Ovary (tissue), 9 donors: ENCODE measurements around the gene NLRC5. TPM values are rescaled to one million over a fixed set of nuclear protein-coding genes. Genes with fewer than 3 reads are reported as not detected.

Experiments
- DNase-seq, 5 donors: peaks; one replicate each; pipeline ENCODE4 v3.0.0-alpha.2; 2019 to 2020
- H3K27ac ChIP-seq, 2 donors: fragments of 200-600 bp; one replicate each; pipeline versions ENCODE4 v1.5.1 to v1.8.0; 2019 to 2022
- H3K27me3 ChIP-seq: fragments of 200-600 bp; one replicate; pipeline ENCODE4 v1.8.0; 2022
- H3K36me3 ChIP-seq: fragments of 200-600 bp; sonication (generic); one replicate; pipeline ENCODE4 v1.5.1; 2019
- H3K4me1 ChIP-seq: one replicate; pipeline ENCODE4 v1.8.1; 2013; ENCODE audit warnings: mild to moderate bottlenecking, moderate library complexity; ENCODE audit not compliant: insufficient read depth
- H3K4me3 ChIP-seq: fragments of 200-600 bp; sonication (generic); one replicate; pipeline ENCODE4 v1.5.1; 2017
- H3K9me3 ChIP-seq, 2 donors: fragments of 200-600 bp in 1 of 2; sonication (generic) in 1 of 2; one replicate each; pipeline versions ENCODE4 v1.5.1 to v1.8.1; 2013 to 2019; ENCODE audit warnings: mild to moderate bottlenecking in 1 of 2, moderate library complexity in 1 of 2
- EP300 ChIP-seq: sonication (generic); formaldehyde crosslinking; IDR thresholded peaks from one replicate; pipeline ENCODE4 v1.6.1; 2017; ENCODE audit warnings: antibody characterized with exemption
- POLR2A ChIP-seq: fragments of 450-650 bp; IDR thresholded peaks from one replicate; pipeline ENCODE4 v1.6.1; 2017; ENCODE audit warnings: antibody characterized with exemption, mild to moderate bottlenecking, moderate library complexity
- WGBS, 3 donors: extraction: QIAGEN DNeasy Blood & Tissue Kit in 1 of 3; methylation state at CpG; one replicate each; pipeline versions ENCODE4 v1.1.5 to v1.1.7; 2013 to 2017; 5-methylcytosine and 5-hydroxymethylcytosine counted together
- intact Hi-C, 4 donors: fragments of 100-400 bp; cut with DNase I; formaldehyde crosslinking; loops; one replicate each; pipeline versions ENCODE4 v1.11.0 to v1.15.1; 2022 to 2023
- polyA plus RNA-seq, 2 donors: library from polyadenylated mRNA; stranded (reverse); fragments of 200-250 nt in 1 of 2; fragments of 350-450 nt in 1 of 2; fragmentation: Illumina TruSeq in 1 of 2; extraction: RNeasy Lipid Tissue Mini Kit (QIAGEN cat#74804) in 1 of 2; gene quantifications; one replicate each; pipeline ENCODE4 v1.2.3, GENCODE V29; 2013 to 2014
- total RNA-seq, 7 donors: library from RNA; depleted of rRNA in 2 of 7; stranded (reverse); fragments of >200 nt in 2 of 7; fragmentation: NEBNext Ultra II Directional in 3 of 7; extraction: Animal tissue kit (Norgen Biotek cat#: 25700) in 3 of 7; gene quantifications; one replicate each; pipeline versions ENCODE4 v1.1.0 to v1.2.4, GENCODE V29; 2016 to 2023
- TF ChIP-seq, protein P1 (sequence below), 3 donors: fragments of 450-650 bp in 2 of 3; fragments of 200-600 bp in 1 of 3; IDR thresholded peaks; one replicate each; pipeline versions ENCODE4 v1.5.1 to v1.8.0; 2016 to 2022; ENCODE audit warnings: antibody characterized with exemption in 3 of 3, mild to moderate bottlenecking in 1 of 3
- donor health status: DM: no; HTN: no; CAD: no; lungs with moderate emphysema.
- donor health status: DM: no; HTN: no; CAD: no.
- donor health status: Bipolar disorder and iron deficiency.
- donor health status: DM: yes; HTN: yes; CAD: no.
- donor health status: DM: no; HTN: no; CAD: no.
- donor health status: DM: yes; HTN: yes; CAD: no.

Gene NLRC5
- total and polyA plus RNA-seq, 9 donors: 6.0 to 29.9 (median 14.7) TPM

- intact Hi-C loops: no loop called here
- H3K36me3 ChIP-seq: no peaks in the 10 kb centered on the region
- H3K4me3 ChIP-seq: no peak overlapping the region
- H3K27me3 ChIP-seq: no peaks in the 10 kb centered on the region
- H3K27ac ChIP-seq: no peak overlapping the region
- TF ChIP-seq, protein P1, sequence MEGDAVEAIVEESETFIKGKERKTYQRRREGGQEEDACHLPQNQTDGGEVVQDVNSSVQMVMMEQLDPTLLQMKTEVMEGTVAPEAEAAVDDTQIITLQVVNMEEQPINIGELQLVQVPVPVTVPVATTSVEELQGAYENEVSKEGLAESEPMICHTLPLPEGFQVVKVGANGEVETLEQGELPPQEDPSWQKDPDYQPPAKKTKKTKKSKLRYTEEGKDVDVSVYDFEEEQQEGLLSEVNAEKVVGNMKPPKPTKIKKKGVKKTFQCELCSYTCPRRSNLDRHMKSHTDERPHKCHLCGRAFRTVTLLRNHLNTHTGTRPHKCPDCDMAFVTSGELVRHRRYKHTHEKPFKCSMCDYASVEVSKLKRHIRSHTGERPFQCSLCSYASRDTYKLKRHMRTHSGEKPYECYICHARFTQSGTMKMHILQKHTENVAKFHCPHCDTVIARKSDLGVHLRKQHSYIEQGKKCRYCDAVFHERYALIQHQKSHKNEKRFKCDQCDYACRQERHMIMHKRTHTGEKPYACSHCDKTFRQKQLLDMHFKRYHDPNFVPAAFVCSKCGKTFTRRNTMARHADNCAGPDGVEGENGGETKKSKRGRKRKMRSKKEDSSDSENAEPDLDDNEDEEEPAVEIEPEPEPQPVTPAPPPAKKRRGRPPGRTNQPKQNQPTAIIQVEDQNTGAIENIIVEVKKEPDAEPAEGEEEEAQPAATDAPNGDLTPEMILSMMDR (IDR thresholded peaks at IDR 0.05): no peak
- no peaks in the 10 kb centered on the region for H3K9me3 ChIP-seq
- 89 to 92% (median 90%) methylated on average over 6 of the region's 6 CpGs for WGBS, 3 donors
- H3K4me1 ChIP-seq: peaks cover 2% of the 10 kb centered on the region
- no peak for DNase-seq
These were observed 66.3 kb downstream of the NLRC5 start for GRCh38 chr16:57055671-57056070.

DNA sequence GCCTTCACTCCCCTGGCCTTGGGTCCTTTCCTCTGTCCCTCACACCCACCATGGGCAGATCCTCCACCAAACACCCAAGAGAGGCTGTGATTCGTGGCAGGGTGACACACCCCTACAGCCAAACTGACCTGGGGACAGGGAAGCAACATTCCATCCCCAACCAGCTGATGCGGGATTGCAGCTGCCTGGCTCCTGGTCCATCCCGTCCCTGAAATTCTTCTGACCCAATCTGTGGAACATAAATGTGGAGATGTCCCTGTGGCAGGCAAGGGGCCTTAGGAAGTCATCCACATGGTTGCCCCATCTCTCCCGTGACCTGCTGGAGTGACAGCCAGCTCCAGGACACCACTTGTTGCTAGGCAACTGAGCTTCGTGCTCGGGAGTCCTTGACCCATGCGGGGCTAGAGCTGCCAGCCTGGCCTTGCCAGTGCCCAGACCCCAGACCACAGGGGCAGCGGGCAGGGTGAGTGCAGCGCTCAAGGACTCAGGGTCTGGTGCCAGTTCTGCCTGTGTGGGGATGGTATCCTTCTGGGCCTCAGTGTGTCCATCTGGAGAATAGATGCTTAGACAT is 69.0 kb downstream of the NLRC5 start:
- intact Hi-C loops: no loop called here
- Histone ChIP-seq H3K27me3 (no peaks in the 10 kb centered on the region), H3K36me3 (no peaks in the 10 kb centered on the region), H3K27ac (no peak overlapping the region), H3K9me3 (no peaks in the 10 kb centered on the region), H3K4me3 (no peak overlapping the region), H3K4me1 (peaks cover 11% of the 10 kb centered on the region)
- no peak for DNase-seq
- 78 to 81% (median 79%) methylated on average over 9 of the region's 9 CpGs for WGBS, 3 donors
- TF ChIP-seq EP300 (no peak), POLR2A (no peak)
- TF ChIP-seq, protein P1 (IDR thresholded peaks at IDR 0.05): no peak

GRCh38 chr16:57060323-57061083 is 71.1 kb downstream of the NLRC5 start:
- H3K27me3 ChIP-seq: no peaks in the 10 kb centered on the region
- H3K36me3 ChIP-seq: no peaks in the 10 kb centered on the region
- no peaks in the 10 kb centered on the region for H3K9me3 ChIP-seq
- H3K27ac ChIP-seq: peak overlapping the region; percentile 64 to 78
- no peak for DNase-seq
- intact Hi-C loops: no loop called here
- no peak overlapping the region for H3K4me3 ChIP-seq
- TF ChIP-seq POLR2A (no peak), EP300 (no peak)
- TF ChIP-seq, protein P1 (IDR thresholded peaks at IDR 0.05): no peak
- 43 to 52% (median 46%) methylated on average over 9 of the region's 9 CpGs for whole genome bisulfite sequencing, 3 donors
- peaks cover 11% of the 10 kb centered on the region for H3K4me1 ChIP-seq

DNA sequence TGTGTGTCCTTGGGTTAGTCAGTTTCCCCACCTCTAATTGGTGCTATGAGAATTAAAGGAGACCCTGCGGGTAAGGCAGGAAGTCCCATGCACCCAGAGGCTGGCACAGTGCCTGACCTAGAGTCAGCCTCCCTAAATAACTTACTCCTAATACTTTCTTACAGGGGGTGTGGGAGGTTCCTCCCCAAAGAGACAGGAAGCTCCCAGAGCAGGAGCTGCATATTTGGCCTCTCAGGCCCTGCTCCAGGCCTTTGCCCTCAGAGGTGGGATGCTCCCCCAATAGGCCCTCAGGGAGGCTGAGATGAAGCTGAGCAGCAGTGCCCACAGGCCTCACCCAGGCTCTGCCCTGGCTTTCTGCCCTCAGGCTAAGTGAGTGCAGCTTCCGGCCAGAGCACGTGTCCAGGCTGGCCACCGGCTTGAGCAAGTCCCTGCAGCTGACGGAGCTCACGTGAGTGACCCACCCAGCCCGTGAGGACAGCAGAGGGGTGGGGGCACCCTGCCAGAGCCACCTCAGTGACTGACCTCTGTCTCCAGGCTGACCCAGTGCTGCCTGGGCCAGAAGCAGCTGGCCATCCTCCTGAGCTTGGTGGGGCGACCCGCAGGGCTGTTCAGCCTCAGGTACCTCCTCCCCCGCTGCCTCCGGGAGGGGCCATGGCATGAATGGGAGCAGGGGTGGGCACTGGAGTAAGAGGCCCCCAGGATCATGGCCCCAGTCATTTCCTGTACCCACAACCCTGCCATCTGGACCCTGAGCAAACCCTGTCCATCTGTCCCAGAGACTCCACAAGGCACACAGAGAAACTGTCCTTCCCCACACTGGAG is 71.9 kb downstream of the NLRC5 start:
- no peak overlapping the region for H3K4me3 ChIP-seq
- peaks cover 11% of the 10 kb centered on the region for H3K4me1 ChIP-seq
- TF ChIP-seq EP300 (no peak), POLR2A (no peak)
- TF ChIP-seq, protein P1 (IDR thresholded peaks at IDR 0.05): no peak
- H3K9me3 ChIP-seq: no peaks in the 10 kb centered on the region
- WGBS, 3 donors: 27 to 30% (median 30%) methylated on average over 11 of the region's 11 CpGs
- intact Hi-C loops: no loop called here
- peak; percentile 60 to 81 (median 73) for DNase-seq
- H3K27ac ChIP-seq: peak overlapping the region; percentile 64 to 78
- no peaks in the 10 kb centered on the region for H3K36me3 ChIP-seq
- H3K27me3 ChIP-seq: no peaks in the 10 kb centered on the region
